Activated B cell treated with CpG ODN at 0.5 μM for 24 hours (primary cell): ENCODE data around the gene SEMA3D. TPM values are rescaled to one million over a fixed set of nuclear protein-coding genes. Genes with fewer than 3 reads are reported as not detected.

Experiments used
- ATAC-seq: fragments of 200-7000 bp; cut with Tn5 transposase; one replicate; pipeline ENCODE4 v1.10.0; 2021; ENCODE audit warnings: low read depth, mild to moderate bottlenecking, moderate library complexity
- CTCF ChIA-PET: fragments of 350-600 bp; sonication (Branson Sonifier 250); formaldehyde crosslinking; loops from one replicate; lab custom pipeline; 2021; ENCODE audit warnings: antibody characterized with exemption; lab: Charles Lee
- POLR2A ChIA-PET: fragments of 350-600 bp; sonication (Branson Sonifier 250); formaldehyde crosslinking; loops from one replicate; lab custom pipeline; 2021; ENCODE audit warnings: antibody characterized with exemption; lab: Charles Lee
- DNase-seq: peaks from one replicate; pipeline ENCODE4 v3.0.0; 2022
- H3K27ac Mint-ChIP-seq: one replicate; pipeline ENCODE4 v1.8.0; 2020; ENCODE audit warnings: mixed read lengths
- H3K27me3 Mint-ChIP-seq: one replicate; pipeline ENCODE4 v1.8.0; 2021; ENCODE audit warnings: mixed read lengths
- H3K36me3 Mint-ChIP-seq: one replicate; pipeline ENCODE4 v1.8.0; 2021; ENCODE audit warnings: low read depth, mixed read lengths
- H3K4me1 Mint-ChIP-seq: one replicate; pipeline ENCODE4 v1.8.0; 2021; ENCODE audit warnings: mixed read lengths
- H3K4me3 Mint-ChIP-seq: one replicate; pipeline ENCODE4 v1.8.0; 2020; ENCODE audit warnings: mild to moderate bottlenecking, mixed read lengths
- H3K9me3 Mint-ChIP-seq: one replicate; pipeline ENCODE4 v1.8.0; 2020; ENCODE audit warnings: mixed read lengths
- CTCF ChIP-seq: fragments of 200-600 bp; IDR thresholded peaks from one replicate; pipeline ENCODE4 v1.8.0; 2022; ENCODE audit warnings: antibody characterized with exemption, mild to moderate bottlenecking
- intact Hi-C: fragments of 100-400 bp; cut with micrococcal nuclease; formaldehyde crosslinking; loops from one replicate; pipeline ENCODE4 v1.15.1; 2024
- total RNA-seq: library from RNA; stranded (reverse); gene quantifications from 2 replicates; pipeline ENCODE4 v1.2.3, GENCODE V29; 2022

Gene SEMA3D
- total RNA-seq, 1 donor from 2014 or later: not detected

- POLR2A ChIA-PET: no interaction called here
- ATAC-seq (no peak), DNase-seq (no peak)
- Mint-ChIP-seq H3K27ac (no peak overlapping the region), H3K27me3 (no peaks in the 10 kb centered on the region), H3K4me1 (no peaks in the 10 kb centered on the region), H3K9me3 (no peaks in the 10 kb centered on the region), H3K4me3 (no peak overlapping the region), H3K36me3 (no peaks in the 10 kb centered on the region)
- CTCF ChIA-PET: interaction anchor here (0.7 to 1.6 kb wide), 2 partner anchors 11 to 13 kb away, joined by 3 to 5 read pairs; no protein-coding TSS in a partner anchor
- intact Hi-C loops: loop anchor here (1.0 to 2.0 kb wide), 2 partner anchors 1047 to 1612 kb away; no protein-coding TSS in a partner anchor
- TF ChIP-seq CTCF: peak; percentile 47
Measured at GRCh38 chr7:85023066-85023712, 163.7 kb downstream of the SEMA3D start.

GRCh38 chr7:85022064-85022697 lies 164.7 kb downstream of the SEMA3D start:
- Mint-ChIP-seq H3K27ac (no peak overlapping the region), H3K27me3 (no peaks in the 10 kb centered on the region), H3K4me1 (no peaks in the 10 kb centered on the region), H3K4me3 (no peak overlapping the region), H3K36me3 (no peaks in the 10 kb centered on the region), H3K9me3 (no peaks in the 10 kb centered on the region)
- intact Hi-C loops: loop anchor here (2.0 kb wide), 1 partner anchor 1611 kb away; no protein-coding TSS in a partner anchor
- ChIA-PET CTCF (interaction anchor here (0.7 to 1.6 kb wide), 3 partner anchors 10 to 14 kb away, joined by 3 to 5 read pairs (median 3); no protein-coding TSS in a partner anchor), POLR2A (interaction anchor here (0.6 kb wide), 1 partner anchor 327 kb away, joined by 5 read pairs; no protein-coding TSS in a partner anchor)
- DNase-seq (no peak), ATAC-seq (no peak)
- no peak for TF ChIP-seq CTCF

- H3K27me3 Mint-ChIP-seq: no peaks in the 10 kb centered on the region
- CTCF ChIA-PET: interaction anchor here (0.9 kb wide), 1 partner anchor 11 kb away, joined by 3 read pairs; no protein-coding TSS in a partner anchor
- H3K9me3 Mint-ChIP-seq: no peaks in the 10 kb centered on the region
- POLR2A ChIA-PET: interaction anchor here (0.6 kb wide), 1 partner anchor 328 kb away, joined by 5 read pairs; no protein-coding TSS in a partner anchor
- H3K36me3 Mint-ChIP-seq: no peaks in the 10 kb centered on the region
- TF ChIP-seq CTCF: no peak
- intact Hi-C loops: no loop called here
- DNase-seq (no peak), ATAC-seq (no peak)
- no peaks in the 10 kb centered on the region for H3K4me1 Mint-ChIP-seq
- no peak overlapping the region for H3K27ac Mint-ChIP-seq
- no peak overlapping the region for H3K4me3 Mint-ChIP-seq
Measured at GRCh38 chr7:85021101-85021704, 165.7 kb downstream of the SEMA3D start.

GRCh38 chr7:85019778-85020177 lies 167.1 kb downstream of the SEMA3D start:
- ChIA-PET CTCF (no interaction called here), POLR2A (no interaction called here)
- no peaks in the 10 kb centered on the region for H3K27me3 Mint-ChIP-seq
- no peaks in the 10 kb centered on the region for H3K9me3 Mint-ChIP-seq
- intact Hi-C loops: loop anchor here (1.0 kb wide), 1 partner anchor 1083 kb away; no protein-coding TSS in a partner anchor
- DNase-seq (no peak), ATAC-seq (no peak)
- H3K27ac Mint-ChIP-seq: no peak overlapping the region
- H3K4me3 Mint-ChIP-seq: no peak overlapping the region
- TF ChIP-seq CTCF: no peak
- no peaks in the 10 kb centered on the region for H3K4me1 Mint-ChIP-seq
- no peaks in the 10 kb centered on the region for H3K36me3 Mint-ChIP-seq

- TF ChIP-seq CTCF: no peak
- H3K9me3 Mint-ChIP-seq: no peaks in the 10 kb centered on the region
- ChIA-PET CTCF (no interaction called here), POLR2A (no interaction called here)
- H3K27me3 Mint-ChIP-seq: no peaks in the 10 kb centered on the region
- intact Hi-C loops: loop anchor here (1.0 kb wide), 1 partner anchor 1083 kb away; no protein-coding TSS in a partner anchor
- H3K36me3 Mint-ChIP-seq: no peaks in the 10 kb centered on the region
- no peak for DNase-seq
- no peak overlapping the region for H3K27ac Mint-ChIP-seq
- no peak overlapping the region for H3K4me3 Mint-ChIP-seq
- H3K4me1 Mint-ChIP-seq: no peaks in the 10 kb centered on the region
- no peak for ATAC-seq
Measured at GRCh38 chr7:85019176-85019575, 167.7 kb downstream of the SEMA3D start.
